SH-SY5Y (cell line): ENCODE data around the gene GAP43.

Source experiments
- GATA2 ChIP-seq: IDR thresholded peaks from 2 replicates; pipeline ENCODE4 v1.6.1; 2011; ENCODE audit warnings: mild to moderate bottlenecking, low read depth, low read length
- GATA3 ChIP-seq: IDR thresholded peaks from 2 replicates; pipeline ENCODE4 v1.6.1; 2011; ENCODE audit warnings: low read depth, mild to moderate bottlenecking, low read length, moderate library complexity

GRCh38 chr3:115627180-115628074 lies 4.1 kb downstream of the GAP43 start:
- TF ChIP-seq GATA2: no peak
- no peak for TF ChIP-seq GATA3
